Osteocyte (in vitro differentiated cells): Measurements from ENCODE around the gene ACTR3C. TPM values are rescaled to one million over a fixed set of nuclear protein-coding genes. Genes with fewer than 3 reads are reported as not detected.

ENCODE experiments used
- DNase-seq: peaks from one replicate; pipeline ENCODE4 v3.0.0; 2021; ENCODE audit warnings: mixed read lengths; ENCODE audit not compliant: unreplicated experiment; ENCODE audit errors: extremely low spot score
- H3K27ac Mint-ChIP-seq: one replicate; pipeline ENCODE4 v1.8.0; 2021; ENCODE audit warnings: mild to moderate bottlenecking, mixed read lengths; ENCODE audit not compliant: unreplicated experiment
- H3K27me3 Mint-ChIP-seq: one replicate; pipeline ENCODE4 v1.8.0; 2021; ENCODE audit warnings: mixed read lengths; ENCODE audit not compliant: unreplicated experiment
- H3K36me3 Mint-ChIP-seq: one replicate; pipeline ENCODE4 v1.8.0; 2021; ENCODE audit warnings: mixed read lengths; ENCODE audit not compliant: unreplicated experiment
- H3K4me1 Mint-ChIP-seq: one replicate; pipeline ENCODE4 v1.8.0; 2021; ENCODE audit warnings: mixed read lengths; ENCODE audit not compliant: unreplicated experiment
- H3K4me3 Mint-ChIP-seq: one replicate; pipeline ENCODE4 v1.8.0; 2021; ENCODE audit warnings: mild to moderate bottlenecking, moderate library complexity, mixed read lengths; ENCODE audit not compliant: unreplicated experiment
- H3K9me3 Mint-ChIP-seq: one replicate; pipeline ENCODE4 v1.8.0; 2021; ENCODE audit warnings: mixed read lengths; ENCODE audit not compliant: unreplicated experiment
- CTCF ChIP-seq: fragments of 200-600 bp; sonication (generic); IDR thresholded peaks from 2 replicates; pipeline ENCODE4 v1.5.0; 2021; ENCODE audit warnings: antibody characterized with exemption, mild to moderate bottlenecking, moderate library complexity
- total RNA-seq: library from RNA; stranded (reverse); gene quantifications from 2 replicates; pipeline ENCODE4 v1.2.1, GENCODE V29; 2021

Gene ACTR3C
- total RNA-seq, 1 donor from 2014 or later: not detected

- H3K27me3 Mint-ChIP-seq: no peaks in the 10 kb centered on the region
- no peak for TF ChIP-seq CTCF
- H3K36me3 Mint-ChIP-seq: no peaks in the 10 kb centered on the region
- H3K4me3 Mint-ChIP-seq: no peak overlapping the region
- DNase-seq: no peak
- no peaks in the 10 kb centered on the region for H3K9me3 Mint-ChIP-seq
- no peak overlapping the region for H3K27ac Mint-ChIP-seq
- peaks cover 5% of the 10 kb centered on the region for H3K4me1 Mint-ChIP-seq
These were observed 38.7 kb upstream of the ACTR3C start for GRCh38 chr7:150361807-150362621.

GRCh38 chr7:150361402-150361801 is 38.1 kb upstream of the ACTR3C start:
- H3K36me3 Mint-ChIP-seq: no peaks in the 10 kb centered on the region
- H3K27me3 Mint-ChIP-seq: no peaks in the 10 kb centered on the region
- peaks cover 6% of the 10 kb centered on the region for H3K4me1 Mint-ChIP-seq
- no peak for DNase-seq
- no peak overlapping the region for H3K27ac Mint-ChIP-seq
- no peak overlapping the region for H3K4me3 Mint-ChIP-seq
- no peaks in the 10 kb centered on the region for H3K9me3 Mint-ChIP-seq
- TF ChIP-seq CTCF: no peak

- Mint-ChIP-seq H3K36me3 (no peaks in the 10 kb centered on the region), H3K27me3 (no peaks in the 10 kb centered on the region), H3K27ac (no peak overlapping the region), H3K9me3 (no peaks in the 10 kb centered on the region), H3K4me1 (peaks cover 6% of the 10 kb centered on the region), H3K4me3 (no peak overlapping the region)
- no peak for DNase-seq
- no peak for TF ChIP-seq CTCF
These were observed 37.2 kb upstream of the ACTR3C start for GRCh38 chr7:150360363-150361058.

- Mint-ChIP-seq H3K27ac (no peak overlapping the region), H3K27me3 (no peaks in the 10 kb centered on the region), H3K9me3 (no peaks in the 10 kb centered on the region), H3K36me3 (no peaks in the 10 kb centered on the region), H3K4me3 (no peak overlapping the region), H3K4me1 (peaks cover 6% of the 10 kb centered on the region)
- no peak for TF ChIP-seq CTCF
- no peak for DNase-seq
These were observed 36.4 kb upstream of the ACTR3C start for GRCh38 chr7:150359622-150360362.
